IMR-90 (cell line): Measurements from ENCODE around the gene DDC. TPM values are rescaled to one million over a fixed set of nuclear protein-coding genes. Genes with fewer than 3 reads are reported as not detected.

Experiments
- ATAC-seq: fragments of 200-7000 bp; cut with Tn5 transposase; 2 replicates; pipeline ENCODE4 v1.9.1; 2020; ENCODE audit warnings: low read depth, mild to moderate bottlenecking, moderate library complexity
- BruUV-seq: library from RNA; stranded (reverse); fragments of 400-500 nt; replicated peaks from 2 replicates; lab custom pipeline; 2021; lab: Mats Ljungman, UMichigan
- CTCF ChIA-PET: fragments of 300-600 bp; formaldehyde crosslinking; extraction: SDS; loops from one replicate; lab custom pipeline; 2021; ENCODE audit warnings: antibody characterized with exemption; lab: Yijun Ruan, JAX
- POLR2A ChIA-PET: fragments of 300-600 bp; sonication (Branson Sonifier 250); formaldehyde crosslinking; loops from one replicate; lab custom pipeline; 2022; ENCODE audit warnings: antibody characterized with exemption; ENCODE audit not compliant: unreplicated experiment; lab: Charles Lee
- DNase-seq: peaks from one replicate; pipeline ENCODE4 v3.0.0; 2013
- H2AFZ ChIP-seq: replicated peaks from 2 replicates; pipeline ENCODE3; 2013; ENCODE audit warnings: low read length, mild to moderate bottlenecking; ENCODE audit not compliant: poor library complexity
- H2AK5ac ChIP-seq: 2 replicates; pipeline ENCODE4 v1.6.1; 2013; ENCODE audit warnings: low read depth, low read length, inconsistent platforms
- H2AK9ac ChIP-seq: replicated peaks from 2 replicates; pipeline ENCODE3; 2013; ENCODE audit warnings: mild to moderate bottlenecking, low read depth, low read length, moderate library complexity; ENCODE audit not compliant: poor library complexity
- H2BK120ac ChIP-seq: 2 replicates; pipeline ENCODE4 v1.6.1; 2013; ENCODE audit warnings: low read depth, low read length, inconsistent platforms
- H2BK15ac ChIP-seq: 3 replicates; pipeline ENCODE4 v1.6.1; 2013; ENCODE audit warnings: low read depth, low read length, inconsistent platforms
- H2BK20ac ChIP-seq: 2 replicates; pipeline ENCODE4 v1.6.1; 2013; ENCODE audit warnings: low read depth, mild to moderate bottlenecking, inconsistent platforms, low read length, moderate library complexity
- H2BK5ac ChIP-seq: 2 replicates; pipeline ENCODE4 v1.6.1; 2013; ENCODE audit warnings: mild to moderate bottlenecking, low read depth, low read length, inconsistent platforms; ENCODE audit not compliant: poor library complexity, severe bottlenecking
- H3K14ac ChIP-seq: replicated peaks from 2 replicates; pipeline ENCODE4 v1.6.1; 2013; ENCODE audit warnings: low read depth, low read length, inconsistent platforms
- H3K18ac ChIP-seq: 2 replicates; pipeline ENCODE4 v1.6.1; 2013; ENCODE audit warnings: low read depth, low read length, control low read depth
- H3K23ac ChIP-seq: 2 replicates; pipeline ENCODE4 v1.6.1; 2013; ENCODE audit warnings: low read depth, low read length, inconsistent platforms
- H3K27ac ChIP-seq: 2 replicates; pipeline ENCODE4 v1.5.1; 2013; ENCODE audit warnings: mild to moderate bottlenecking, control low read depth, low read length; ENCODE audit not compliant: insufficient read depth
- H3K27me3 ChIP-seq: 2 replicates; pipeline ENCODE4 v1.6.1; 2013; ENCODE audit warnings: low read length; ENCODE audit not compliant: control insufficient read depth, insufficient read depth
- H3K36me3 ChIP-seq: 2 replicates; pipeline ENCODE4 v1.6.1; 2013; ENCODE audit warnings: low read length, mixed read lengths; ENCODE audit not compliant: control insufficient read depth, insufficient read depth
- H3K4ac ChIP-seq: 2 replicates; pipeline ENCODE4 v1.6.1; 2013; ENCODE audit warnings: low read depth, low read length, inconsistent platforms
- H3K4me1 ChIP-seq: 2 replicates; pipeline ENCODE4 v1.6.1; 2013; ENCODE audit warnings: low read length, mixed read lengths; ENCODE audit not compliant: control insufficient read depth, insufficient read depth
- H3K4me2 ChIP-seq: 2 replicates; pipeline ENCODE4 v1.6.1; 2013; ENCODE audit warnings: low read depth, mild to moderate bottlenecking, control low read depth, low read length, moderate library complexity
- H3K4me3 ChIP-seq: 2 replicates; pipeline ENCODE4 v1.5.1; 2013; ENCODE audit warnings: low read depth, mild to moderate bottlenecking, control low read depth, low read length, moderate library complexity; ENCODE audit not compliant: insufficient read depth
- H3K56ac ChIP-seq: 2 replicates; pipeline ENCODE4 v1.6.1; 2013; ENCODE audit warnings: low read length, inconsistent platforms; ENCODE audit not compliant: insufficient read depth; ENCODE audit errors: extremely low read depth
- H3K79me1 ChIP-seq, 2 experiments: 2 replicates each; pipeline ENCODE4 v1.6.1; 2013; ENCODE audit warnings: low read length in 2 of 2, inconsistent platforms in 1 of 2, low read depth in 1 of 2
- H3K9ac ChIP-seq: 2 replicates; pipeline ENCODE4 v1.6.1; 2013; ENCODE audit warnings: low read depth, low read length, control low read depth
- H3K9me1 ChIP-seq: 2 replicates; pipeline ENCODE4 v1.6.1; 2013; ENCODE audit warnings: low read length, inconsistent platforms; ENCODE audit not compliant: insufficient read depth
- H3K9me3 ChIP-seq: 2 replicates; pipeline ENCODE4 v1.6.1; 2013; ENCODE audit warnings: low read length; ENCODE audit not compliant: control insufficient read depth, insufficient read depth
- H4K20me1 ChIP-seq: 2 replicates; pipeline ENCODE4 v1.6.1; 2013; ENCODE audit warnings: low read length, inconsistent platforms; ENCODE audit not compliant: insufficient read depth
- H4K5ac ChIP-seq: 2 replicates; pipeline ENCODE4 v1.6.1; 2013; ENCODE audit warnings: mild to moderate bottlenecking, low read depth, low read length, control low read depth
- H4K8ac ChIP-seq, 2 experiments: 2 replicates each; pipeline ENCODE4 v1.6.1; 2013; ENCODE audit warnings: low read depth in 2 of 2, low read length in 2 of 2, control low read depth in 1 of 2, inconsistent platforms in 1 of 2
- H4K91ac ChIP-seq: 2 replicates; pipeline ENCODE4 v1.6.1; 2013; ENCODE audit warnings: low read depth, low read length, inconsistent platforms; ENCODE audit not compliant: insufficient read depth
- BHLHE40 ChIP-seq: fragments of 150-350 bp; IDR thresholded peaks from 2 replicates; pipeline ENCODE4 v1.6.1; 2016; ENCODE audit warnings: mild to moderate bottlenecking, low read depth, low read length
- CEBPB ChIP-seq: IDR thresholded peaks from 2 replicates; pipeline ENCODE4 v1.6.1; 2012; ENCODE audit warnings: low read depth, low read length, improper control_type of control experiment
- CHD1 ChIP-seq: IDR thresholded peaks from 2 replicates; pipeline ENCODE4 v1.6.1; 2012; ENCODE audit warnings: low read depth, low read length, improper control_type of control experiment
- FOS ChIP-seq: fragments of 150-350 bp; IDR thresholded peaks from 2 replicates; pipeline ENCODE4 v1.6.1; 2016; ENCODE audit warnings: low read depth, low read length
- MAFK ChIP-seq: IDR thresholded peaks from 2 replicates; pipeline ENCODE4 v1.6.1; 2012; ENCODE audit warnings: low read depth, low read length, improper control_type of control experiment
- MAZ ChIP-seq: IDR thresholded peaks from 2 replicates; pipeline ENCODE4 v1.6.1; 2012; ENCODE audit warnings: low read depth, mild to moderate bottlenecking, low read length, improper control_type of control experiment, moderate library complexity, borderline replicate concordance
- MXI1 ChIP-seq: IDR thresholded peaks from 2 replicates; pipeline ENCODE4 v1.6.1; 2012; ENCODE audit warnings: low read depth, mild to moderate bottlenecking, low read length, moderate library complexity, borderline replicate concordance
- NFE2L2 ChIP-seq: fragments of 150-350 bp; IDR thresholded peaks from 2 replicates; pipeline ENCODE4 v1.6.1; 2016; ENCODE audit warnings: low read depth, mild to moderate bottlenecking, low read length
- POLR2A ChIP-seq: IDR thresholded peaks from 2 replicates; pipeline ENCODE4 v1.6.1; 2012; ENCODE audit warnings: mild to moderate bottlenecking, low read depth, low read length
- RCOR1 ChIP-seq: IDR thresholded peaks from 2 replicates; pipeline ENCODE4 v1.6.1; 2012; ENCODE audit warnings: mild to moderate bottlenecking, low read length, improper control_type of control experiment; ENCODE audit not compliant: insufficient replicate concordance
- SMC3 ChIP-seq: fragments of 150-350 bp; IDR thresholded peaks from 2 replicates; pipeline ENCODE4 v1.6.1; 2016; ENCODE audit warnings: low read depth, mild to moderate bottlenecking, antibody characterized with exemption, low read length, moderate library complexity
- WGBS, 2 experiments: methylation state at CpG; one replicate each; pipeline versions ENCODE4 v1.1.5 to v1.1.7; 2013; ENCODE audit warnings: missing lambda C conversion rate in 2 of 2; ENCODE audit not compliant: insufficient read length in 1 of 2; ENCODE audit errors: extremely low coverage in 2 of 2; 5-methylcytosine and 5-hydroxymethylcytosine counted together
- dilution Hi-C: fragments of 300-500 bp; cut with HindIII; formaldehyde crosslinking; loops from one replicate; pipeline ENCODE4 v1.14.3; 2018; ENCODE audit warnings: low sequenced_read_pairs; ENCODE audit not compliant: unreplicated experiment
- in situ Hi-C: fragments of 300-500 bp; cut with MboI; formaldehyde crosslinking; loops from 3 replicates; pipeline ENCODE4 v1.14.3; 2019; ENCODE audit warnings: low sequenced_read_pairs, inconsistent platforms, mixed read lengths
- intact Hi-C: fragments of 100-400 bp; cut with micrococcal nuclease; formaldehyde crosslinking; loops from 2 replicates; pipeline ENCODE4 v1.10.0; 2022
- polyA plus RNA-seq, 3 experiments: library from polyadenylated mRNA; depleted of rRNA; stranded (reverse); fragments of >200 nt; gene quantifications; 2 replicates each; pipeline ENCODE4 v1.2.3, GENCODE V29; 2012; ENCODE audit warnings: low replicate concordance in 1 of 3
- total RNA-seq: library from RNA; depleted of rRNA; stranded (reverse); fragments of >200 nt; gene quantifications from 2 replicates; pipeline ENCODE4 v1.2.3, GENCODE V29; 2012
- TF ChIP-seq, protein P1 (sequence below): conservative IDR thresholded peaks from 2 replicates; pipeline ENCODE4 v1.5.1; 2012; ENCODE audit warnings: mild to moderate bottlenecking, low read depth, low read length, improper control_type of control experiment
- TF ChIP-seq, protein P2 (sequence below): fragments of 150-350 bp; IDR thresholded peaks from 2 replicates; pipeline ENCODE4 v1.6.1; 2016; ENCODE audit warnings: low read depth, mild to moderate bottlenecking, low read length, moderate library complexity, borderline replicate concordance

The DDC gene
- total and polyA plus RNA-seq, 2 of the 4 experiments (the other 2 are of a cell fraction), result not detected

DNA sequence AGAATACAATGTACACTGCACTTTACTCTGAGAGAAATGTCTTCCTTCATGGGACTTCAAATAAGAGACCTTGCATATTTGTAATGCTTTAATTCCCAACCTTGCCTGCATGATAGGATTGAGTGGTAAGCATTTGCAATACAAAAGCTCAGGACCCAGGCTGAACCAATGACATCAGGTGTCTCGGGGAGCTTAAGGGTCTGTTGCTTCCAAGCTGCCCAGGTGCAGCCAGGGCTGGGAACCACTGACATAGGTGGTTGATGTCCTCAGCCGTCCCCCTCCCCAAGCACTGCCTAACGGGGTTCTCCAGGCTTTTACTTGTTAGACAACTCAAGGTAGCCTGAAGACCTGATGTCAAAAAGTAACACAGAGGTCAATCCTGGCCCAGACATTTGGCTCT, 144.2 kb downstream of the DDC start:
- no peak overlapping the region for H3K14ac ChIP-seq
- dilution Hi-C loops (no loop called here), intact Hi-C loops (no loop called here), in situ Hi-C loops (no loop called here)
- H3K4me1 ChIP-seq, result no peaks in the 10 kb centered on the region
- DNase-seq (no peak), ATAC-seq (no peak)
- POLR2A ChIA-PET, result no interaction called here
- no peak overlapping the region for H4K8ac ChIP-seq
- no peaks in the 10 kb centered on the region for H3K79me1 ChIP-seq
- no peaks in the 10 kb centered on the region for H3K9me3 ChIP-seq
- H3K9ac ChIP-seq, result no peak overlapping the region
- no peak overlapping the region for H2BK120ac ChIP-seq
- H3K56ac ChIP-seq, result no peak overlapping the region
- no peak overlapping the region for H3K4me2 ChIP-seq
- H2AFZ ChIP-seq, result no peak overlapping the region
- no peak overlapping the region for H3K4me3 ChIP-seq
- WGBS, 2 experiments, result no CpG with 5 or more reads among the region's 3 CpGs
- no peak overlapping the region for H2BK5ac ChIP-seq
- no peak overlapping the region for H2BK15ac ChIP-seq
- H3K27ac ChIP-seq, result no peak overlapping the region
- TF ChIP-seq, protein P1, sequence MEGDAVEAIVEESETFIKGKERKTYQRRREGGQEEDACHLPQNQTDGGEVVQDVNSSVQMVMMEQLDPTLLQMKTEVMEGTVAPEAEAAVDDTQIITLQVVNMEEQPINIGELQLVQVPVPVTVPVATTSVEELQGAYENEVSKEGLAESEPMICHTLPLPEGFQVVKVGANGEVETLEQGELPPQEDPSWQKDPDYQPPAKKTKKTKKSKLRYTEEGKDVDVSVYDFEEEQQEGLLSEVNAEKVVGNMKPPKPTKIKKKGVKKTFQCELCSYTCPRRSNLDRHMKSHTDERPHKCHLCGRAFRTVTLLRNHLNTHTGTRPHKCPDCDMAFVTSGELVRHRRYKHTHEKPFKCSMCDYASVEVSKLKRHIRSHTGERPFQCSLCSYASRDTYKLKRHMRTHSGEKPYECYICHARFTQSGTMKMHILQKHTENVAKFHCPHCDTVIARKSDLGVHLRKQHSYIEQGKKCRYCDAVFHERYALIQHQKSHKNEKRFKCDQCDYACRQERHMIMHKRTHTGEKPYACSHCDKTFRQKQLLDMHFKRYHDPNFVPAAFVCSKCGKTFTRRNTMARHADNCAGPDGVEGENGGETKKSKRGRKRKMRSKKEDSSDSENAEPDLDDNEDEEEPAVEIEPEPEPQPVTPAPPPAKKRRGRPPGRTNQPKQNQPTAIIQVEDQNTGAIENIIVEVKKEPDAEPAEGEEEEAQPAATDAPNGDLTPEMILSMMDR, result no peak
- TF ChIP-seq POLR2A, result no peak
- no peak for TF ChIP-seq RCOR1
- TF ChIP-seq BHLHE40, result no peak
- no peak for TF ChIP-seq FOS
- TF ChIP-seq, protein P2, sequence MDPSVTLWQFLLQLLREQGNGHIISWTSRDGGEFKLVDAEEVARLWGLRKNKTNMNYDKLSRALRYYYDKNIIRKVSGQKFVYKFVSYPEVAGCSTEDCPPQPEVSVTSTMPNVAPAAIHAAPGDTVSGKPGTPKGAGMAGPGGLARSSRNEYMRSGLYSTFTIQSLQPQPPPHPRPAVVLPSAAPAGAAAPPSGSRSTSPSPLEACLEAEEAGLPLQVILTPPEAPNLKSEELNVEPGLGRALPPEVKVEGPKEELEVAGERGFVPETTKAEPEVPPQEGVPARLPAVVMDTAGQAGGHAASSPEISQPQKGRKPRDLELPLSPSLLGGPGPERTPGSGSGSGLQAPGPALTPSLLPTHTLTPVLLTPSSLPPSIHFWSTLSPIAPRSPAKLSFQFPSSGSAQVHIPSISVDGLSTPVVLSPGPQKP, result no peak
- TF ChIP-seq SMC3, result no peak
- TF ChIP-seq MAZ, result no peak
- TF ChIP-seq CHD1, result no peak
- TF ChIP-seq CEBPB, result no peak
- no peak for TF ChIP-seq NFE2L2
- TF ChIP-seq MAFK, result no peak
- TF ChIP-seq MXI1, result no peak
- H4K91ac ChIP-seq, result no peak overlapping the region
- H4K5ac ChIP-seq, result no peak overlapping the region
- BruUV-seq, result no TSS peak
- H3K27me3 ChIP-seq, result peaks cover 3% of the 10 kb centered on the region
- no peak overlapping the region for H2AK5ac ChIP-seq
- CTCF ChIA-PET, result interaction anchor here (0.6 to 1.4 kb wide), 2 partner anchors 60 to 720 kb away, joined by 3 to 5 read pairs; no protein-coding TSS in a partner anchor
- no peak overlapping the region for H3K18ac ChIP-seq
- no peaks in the 10 kb centered on the region for H3K9me1 ChIP-seq
- H3K36me3 ChIP-seq, result no peaks in the 10 kb centered on the region
- H4K20me1 ChIP-seq, result no peaks in the 10 kb centered on the region
- no peak overlapping the region for H2AK9ac ChIP-seq
- H3K23ac ChIP-seq, result no peak overlapping the region
- no peak overlapping the region for H3K4ac ChIP-seq
- H2BK20ac ChIP-seq, result no peak overlapping the region
